ENCODE results near the gene SFMBT2. TPM values are rescaled to one million over a fixed set of nuclear protein-coding genes. Genes with fewer than 3 reads are reported as not detected.

SFMBT2 gene
- polyA plus RNA-seq, 2 of the 4 experiments (the other 2 are of a cell fraction): 9.6 to 10.2 TPM

- Histone ChIP-seq H3K4me2 (no peak overlapping the region), H3K9me3 (peaks cover 12% of the 10 kb centered on the region; the same call in 2 of the 3 replicates), H3K4me3 (no peak overlapping the region), H3K4me1 (peaks cover 18% of the 10 kb centered on the region), H3K27ac (no peak overlapping the region)
- POLR2A ChIA-PET: no interaction called here
- DNase-seq (ENCODE audit: low read depth in 1 of 2, low spot score in 1 of 2) (no peak), FAIRE-seq (no peak), ATAC-seq (no peak)
- WGBS (ENCODE audit: missing lambda C conversion rate): 85% methylated on average over 1 of the region's 1 CpG
- CTCF ChIA-PET: no interaction called here
- TF ChIP-seq CHD2 (IDR thresholded peaks at IDR 0.05; ENCODE audit: low read length, partially characterized antibody): no peak
- TF ChIP-seq ZFP36 (IDR thresholded peaks at IDR 0.05; ENCODE audit: borderline replicate concordance, partially characterized antibody): no peak
- no peak for TF ChIP-seq PBX3 (IDR thresholded peaks at IDR 0.05)
- no peak for TF ChIP-seq MAFK (IDR thresholded peaks at IDR 0.05; ENCODE audit: partially characterized antibody)
- TF ChIP-seq KDM1A (IDR thresholded peaks at IDR 0.05; ENCODE audit: low read depth): no peak
- TF ChIP-seq EHF (CRISPR knock-in tag; IDR thresholded peaks at IDR 0.05): no peak
- TF ChIP-seq HDAC2 (IDR thresholded peaks at IDR 0.05): no peak
Observed at GRCh38 chr10:7322623-7323022, 88.2 kb downstream of the SFMBT2 start.

DNA sequence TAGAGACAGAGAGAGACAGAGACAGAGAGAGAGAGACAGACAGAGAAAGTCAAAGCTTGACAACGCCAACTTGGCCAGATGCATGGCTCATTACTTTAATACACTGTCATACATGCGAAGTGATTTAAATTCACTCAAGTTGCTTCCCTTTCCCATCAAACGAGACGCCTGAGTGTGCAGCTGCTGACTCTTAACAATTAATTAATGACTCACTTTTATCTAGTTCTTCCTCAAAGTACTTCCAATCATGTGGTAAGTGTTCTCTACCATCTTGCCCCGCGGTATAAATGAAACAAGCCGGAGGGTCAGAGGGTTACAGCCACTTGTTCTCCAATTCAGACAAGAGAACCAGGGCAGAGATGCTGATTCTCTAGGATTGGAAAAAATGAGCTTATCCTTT lies 90.8 kb downstream of the SFMBT2 start:
- TF ChIP-seq MYC (IDR thresholded peaks at IDR 0.05; ENCODE audit: borderline replicate concordance, low read length): no peak
- H3K4me3 ChIP-seq: no peak overlapping the region
- 0 out of 3 replicates have a peak, but pooled peaks cover 4% of the 10 kb centered on the region for H3K9me3 ChIP-seq
- FAIRE-seq (no peak), DNase-seq (ENCODE audit: low read depth in 1 of 2, low spot score in 1 of 2) (no peak), ATAC-seq (no peak)
- H3K4me2 ChIP-seq: no peak overlapping the region
- H3K4me1 ChIP-seq: peaks cover 18% of the 10 kb centered on the region
- ChIA-PET POLR2A (no interaction called here), CTCF (interaction anchor here (1.2 kb wide), 1 partner anchor 21 kb away, joined by 4 read pairs; no protein-coding TSS in a partner anchor)
- peak overlapping the region in 1 of 2 experiments; percentile 61; a peak in 3 of 6 replicates for H3K27ac ChIP-seq
- whole genome bisulfite sequencing (ENCODE audit: missing lambda C conversion rate): 86% methylated on average over 7 of the region's 7 CpGs

DNA sequence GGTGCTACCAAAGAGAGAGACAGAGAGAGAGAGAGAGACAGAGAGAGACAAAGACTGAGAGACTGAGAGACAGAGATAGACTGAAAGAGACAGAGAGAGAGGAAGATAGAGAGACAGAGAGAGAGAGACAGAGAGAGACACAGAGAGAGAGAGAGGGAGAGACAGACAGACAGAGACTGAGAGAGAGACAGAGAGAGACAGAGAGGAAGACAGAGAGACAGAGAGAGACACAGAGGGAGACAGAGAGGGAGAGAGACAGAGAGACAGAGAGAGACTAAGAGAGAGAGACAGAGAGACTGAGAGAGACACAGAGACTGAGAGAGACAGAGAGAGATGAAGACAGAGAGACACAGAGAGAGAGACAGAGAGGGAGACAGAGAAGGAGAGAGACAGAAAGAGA lies 91.2 kb downstream of the SFMBT2 start:
- no peak for DNase-seq (ENCODE audit: low read depth in 1 of 2, low spot score in 1 of 2)
- no peak for ATAC-seq
- H3K4me3 ChIP-seq: no peak overlapping the region
- ChIA-PET POLR2A (no interaction called here), CTCF (no interaction called here)
- TF ChIP-seq FOXS1 (CRISPR knock-in tag; IDR thresholded peaks at IDR 0.05) (no peak), ATOH8 (CRISPR knock-in tag; IDR thresholded peaks at IDR 0.05; ENCODE audit: low read depth) (no peak), SREBF2 (IDR thresholded peaks at IDR 0.05) (no peak), GATA3 (IDR thresholded peaks at IDR 0.05; ENCODE audit: borderline replicate concordance) (no peak), CHD2 (IDR thresholded peaks at IDR 0.05; ENCODE audit: low read length, partially characterized antibody) (no peak), MYC (IDR thresholded peaks at IDR 0.05; ENCODE audit: borderline replicate concordance, low read length) (no peak), NFE2L2 (conservative IDR thresholded peaks at IDR 0.05; ENCODE audit: low read length) (no peak)
- peaks cover 18% of the 10 kb centered on the region for H3K4me1 ChIP-seq
- 0 out of 3 replicates have a peak, but pooled peaks cover 4% of the 10 kb centered on the region for H3K9me3 ChIP-seq
- no peak for FAIRE-seq
- H3K4me2 ChIP-seq: peak overlapping the region; percentile 45
- H3K27ac ChIP-seq: peak overlapping the region in 1 of 2 experiments; percentile 61; a peak in 3 of 6 replicates

DNA sequence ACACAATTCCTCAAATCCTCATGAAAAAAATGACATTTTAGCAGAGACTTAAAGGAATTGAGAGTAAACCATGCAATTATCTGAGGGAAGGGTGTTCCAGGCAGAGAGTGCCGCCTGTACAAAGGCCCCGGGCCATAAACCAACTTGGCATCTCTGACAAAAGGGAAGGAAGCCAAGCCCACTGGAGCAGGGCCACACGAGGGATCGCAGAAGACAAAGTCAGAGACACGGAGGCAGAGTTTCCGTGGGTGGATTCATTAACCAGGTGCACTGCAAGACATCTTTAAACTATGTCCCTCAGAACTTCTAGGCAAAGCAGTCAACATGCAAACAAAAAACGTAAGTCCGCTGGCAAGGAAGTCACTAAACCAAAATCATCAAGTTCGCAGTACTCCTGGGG lies 92.0 kb downstream of the SFMBT2 start:
- FAIRE-seq: no peak
- TF ChIP-seq KDM1A (IDR thresholded peaks at IDR 0.05; ENCODE audit: low read depth) (no peak), JUNB (IDR thresholded peaks at IDR 0.05) (no peak), MAFK (IDR thresholded peaks at IDR 0.05; ENCODE audit: partially characterized antibody) (no peak), CEBPB (IDR thresholded peaks at IDR 0.05) (no peak), NFE2L2 (conservative IDR thresholded peaks at IDR 0.05; ENCODE audit: low read length) (no peak), CHD4 (IDR thresholded peaks at IDR 0.05; ENCODE audit: borderline replicate concordance) (no peak), RFX5 (IDR thresholded peaks at IDR 0.05) (no peak), ZFP36 (IDR thresholded peaks at IDR 0.05; ENCODE audit: borderline replicate concordance, partially characterized antibody) (no peak), TFCP2L1 (CRISPR knock-in tag; IDR thresholded peaks at IDR 0.05) (no peak), BCL3 (IDR thresholded peaks at IDR 0.05) (no peak), EHF (CRISPR knock-in tag; IDR thresholded peaks at IDR 0.05) (no peak), SMC3 (IDR thresholded peaks at IDR 0.05) (no peak), HEYL (CRISPR knock-in tag; IDR thresholded peaks at IDR 0.05) (no peak), FOXS1 (CRISPR knock-in tag; IDR thresholded peaks at IDR 0.05) (no peak), HMGXB4 (CRISPR knock-in tag; IDR thresholded peaks at IDR 0.05; ENCODE audit: borderline replicate concordance) (no peak), EHMT2 (IDR thresholded peaks at IDR 0.05; ENCODE audit: low read depth) (no peak), HOXB13 (CRISPR knock-in tag; IDR thresholded peaks at IDR 0.05; ENCODE audit: low read depth) (no peak), ZC3H11A (IDR thresholded peaks at IDR 0.05) (no peak), CBX2 (IDR thresholded peaks at IDR 0.05; ENCODE audit: borderline replicate concordance, low read depth) (no peak), ATOH8 (CRISPR knock-in tag; IDR thresholded peaks at IDR 0.05; ENCODE audit: low read depth) (no peak)
- ChIA-PET POLR2A (no interaction called here), CTCF (no interaction called here)
- 78% methylated on average over 9 of the region's 9 CpGs for WGBS (ENCODE audit: missing lambda C conversion rate)
- no peak overlapping the region for H3K4me3 ChIP-seq
- H3K27ac ChIP-seq: peak overlapping the region; percentile 28 to 61; a peak in 3 of 6 replicates
- peak in 1 of 2 experiments; percentile 40; a peak in 1 of 6 replicates for ATAC-seq
- H3K4me1 ChIP-seq: peaks cover 26% of the 10 kb centered on the region
- no peak for DNase-seq (ENCODE audit: low read depth in 1 of 2, low spot score in 1 of 2)
- peak overlapping the region; percentile 45 for H3K4me2 ChIP-seq
- no peaks in the 10 kb centered on the region for H3K9me3 ChIP-seq
